Dendritic cell treated with granulocyte-macrophage colony-stimulating factor and Interleukin-4, amounts not matched to agents 40 ng/mL and 50 ng/mL, for 4 days (primary cell): ENCODE measurements around the gene LENG8.
A peak's percentile ranks its signal among the peaks of the same experiment; 100 is the strongest.

Experiments
- H3K27ac Mint-ChIP-seq: one replicate; pipeline ENCODE4 v1.8.0; 2022; ENCODE audit warnings: mild to moderate bottlenecking, mixed read lengths
- H3K27me3 Mint-ChIP-seq: one replicate; pipeline ENCODE4 v1.8.0; 2022; ENCODE audit warnings: mild to moderate bottlenecking, mixed read lengths
- H3K36me3 Mint-ChIP-seq: one replicate; pipeline ENCODE4 v1.8.0; 2022; ENCODE audit warnings: low read depth, mixed read lengths
- H3K4me1 Mint-ChIP-seq: one replicate; pipeline ENCODE4 v1.8.0; 2022; ENCODE audit warnings: low read depth, mixed read lengths
- H3K4me3 Mint-ChIP-seq: one replicate; pipeline ENCODE4 v1.8.0; 2022; ENCODE audit warnings: mild to moderate bottlenecking, moderate library complexity, mixed read lengths
- H3K9me3 Mint-ChIP-seq: one replicate; pipeline ENCODE4 v1.8.0; 2022; ENCODE audit warnings: mixed read lengths
- intact Hi-C: fragments of 100-400 bp; cut with micrococcal nuclease; formaldehyde crosslinking; loops from one replicate; pipeline ENCODE4 v1.15.0; 2022

The LENG8 gene

DNA sequence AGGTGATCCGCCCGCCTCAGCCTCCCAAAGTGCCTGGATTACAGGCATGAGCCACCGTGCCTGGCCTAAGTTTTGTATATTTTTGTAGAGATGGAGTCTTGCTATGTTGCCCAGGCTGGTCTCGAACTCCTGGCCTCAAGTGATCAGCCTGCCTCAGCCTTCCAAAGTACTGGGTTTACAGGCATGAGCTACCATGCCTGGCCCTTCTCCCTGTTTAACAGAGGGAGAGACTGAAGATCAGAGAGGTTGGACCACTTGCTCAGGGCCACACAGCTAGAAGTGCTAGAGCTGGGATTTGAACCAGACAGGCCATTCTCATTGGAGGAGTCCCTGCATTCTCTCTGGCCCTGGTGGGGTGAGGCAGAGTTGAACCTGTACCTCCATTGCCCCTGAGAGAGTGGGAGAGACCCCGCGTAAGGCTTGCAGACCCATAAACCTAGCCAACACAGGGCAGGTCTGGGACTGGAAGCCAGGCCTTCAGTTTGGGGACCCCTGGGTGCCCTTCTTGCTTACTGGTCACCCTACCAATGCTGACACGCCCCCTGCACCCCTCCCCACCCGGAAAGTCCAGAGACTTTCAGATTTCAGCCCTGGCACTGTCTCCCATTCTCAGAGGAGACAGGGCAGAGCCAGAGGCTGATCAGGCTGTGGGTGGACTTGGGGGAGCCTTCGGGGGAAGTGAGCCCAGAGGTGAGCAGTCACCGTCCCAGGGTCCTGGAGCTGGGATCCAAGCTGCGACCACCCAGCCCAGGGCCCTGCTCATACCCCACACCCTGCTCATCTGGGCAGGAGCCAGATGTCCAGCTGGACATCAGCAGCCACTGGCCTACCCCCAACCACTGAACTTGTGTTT, 20.4 kb upstream of the LENG8 start:
- no peak overlapping the region for H3K4me3 Mint-ChIP-seq

DNA sequence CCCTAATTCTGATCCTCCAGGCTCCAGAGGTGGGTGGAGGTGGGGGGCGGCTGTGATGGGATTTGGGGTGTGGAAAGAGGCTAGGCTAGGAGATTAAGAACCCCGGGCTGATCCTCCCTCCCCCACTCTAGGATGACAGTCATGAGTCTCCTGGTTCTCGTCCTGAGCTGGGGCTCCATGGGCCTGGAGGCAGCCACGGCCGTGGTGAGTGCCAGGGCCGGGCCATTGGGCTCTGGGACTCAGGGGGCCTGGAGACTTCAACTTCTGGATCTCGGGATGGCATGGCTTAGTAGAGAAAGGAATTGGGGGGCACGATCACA, 19.9 kb upstream of the LENG8 start:
- H3K36me3 Mint-ChIP-seq: no peaks in the 10 kb centered on the region
- H3K4me1 Mint-ChIP-seq: peaks cover 24% of the 10 kb centered on the region
- H3K9me3 Mint-ChIP-seq: no peaks in the 10 kb centered on the region
- no peak overlapping the region for H3K4me3 Mint-ChIP-seq
- no peak overlapping the region for H3K27ac Mint-ChIP-seq
- peaks cover 93% of the 10 kb centered on the region for H3K27me3 Mint-ChIP-seq
- intact Hi-C loops: no loop called here

More for the DNA sequence above, 20.4 kb upstream of the LENG8 start:
- H3K9me3 Mint-ChIP-seq: no peaks in the 10 kb centered on the region
- intact Hi-C loops: no loop called here
- no peak overlapping the region for H3K27ac Mint-ChIP-seq
- peaks cover 24% of the 10 kb centered on the region for H3K4me1 Mint-ChIP-seq
- peaks cover 94% of the 10 kb centered on the region for H3K27me3 Mint-ChIP-seq
- no peaks in the 10 kb centered on the region for H3K36me3 Mint-ChIP-seq

- peaks cover 4% of the 10 kb centered on the region for H3K36me3 Mint-ChIP-seq
- H3K4me3 Mint-ChIP-seq: no peak overlapping the region
- H3K9me3 Mint-ChIP-seq: no peaks in the 10 kb centered on the region
- intact Hi-C loops: no loop called here
- H3K27ac Mint-ChIP-seq: no peak overlapping the region
- peaks cover 24% of the 10 kb centered on the region for H3K4me1 Mint-ChIP-seq
- peaks cover 91% of the 10 kb centered on the region for H3K27me3 Mint-ChIP-seq
Observed at GRCh38 chr19:54429545-54430227, 19.3 kb upstream of the LENG8 start.

DNA sequence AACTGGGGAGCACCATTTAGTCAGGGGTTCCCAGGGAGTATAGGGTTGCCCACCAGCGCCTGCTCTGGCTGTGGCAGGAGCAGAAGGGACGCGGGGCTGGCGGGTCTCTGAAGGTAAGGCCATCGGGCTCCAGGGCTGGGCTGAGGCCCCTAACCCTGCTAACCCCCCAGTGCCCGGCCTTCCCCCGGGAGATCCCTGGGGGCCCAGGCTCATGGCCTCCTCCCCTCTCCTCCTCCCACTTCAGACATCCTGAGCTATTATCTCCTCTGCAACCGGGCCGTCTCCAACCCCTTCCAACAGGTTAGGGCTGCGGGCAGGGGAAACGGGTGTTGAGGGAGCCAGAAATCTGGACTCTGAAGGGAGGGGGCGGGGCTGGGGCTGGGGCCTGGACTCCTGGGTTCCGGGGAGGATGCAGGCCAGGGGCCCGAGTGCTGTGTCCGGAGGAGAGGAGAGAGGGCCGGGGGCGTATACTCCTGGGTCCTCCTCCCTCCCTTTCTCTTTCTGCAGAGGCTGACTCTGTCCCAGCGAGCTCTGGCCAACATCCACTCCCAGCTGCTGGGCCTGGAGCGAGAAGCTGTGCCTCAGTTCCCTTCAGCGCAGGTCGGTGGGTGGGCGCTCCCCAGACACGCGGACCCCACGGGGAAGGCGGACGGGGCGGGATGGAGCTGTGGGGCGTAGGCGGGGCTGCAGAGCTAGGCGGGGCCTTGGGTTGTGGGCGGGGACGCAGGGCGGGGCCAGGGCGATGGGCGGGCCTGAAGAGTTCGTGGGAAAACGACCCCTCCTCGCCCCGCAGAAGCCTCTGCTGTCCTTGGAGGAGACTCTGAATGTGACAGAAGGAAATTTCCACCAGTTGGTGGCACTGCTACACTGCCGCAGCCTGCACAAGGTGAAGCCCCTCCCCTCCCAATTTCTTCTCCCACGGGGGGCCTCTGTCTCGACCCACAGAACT, 18.4 kb upstream of the LENG8 start:
- H3K36me3 Mint-ChIP-seq: peaks cover 9% of the 10 kb centered on the region
- H3K27ac Mint-ChIP-seq: no peak overlapping the region
- peaks cover 87% of the 10 kb centered on the region for H3K27me3 Mint-ChIP-seq

GRCh38 chr19:54431255-54431838, 17.7 kb upstream of the LENG8 start:
- H3K36me3 Mint-ChIP-seq: peaks cover 14% of the 10 kb centered on the region
- H3K27ac Mint-ChIP-seq: no peak overlapping the region
- no peak overlapping the region for H3K4me3 Mint-ChIP-seq
- no peaks in the 10 kb centered on the region for H3K9me3 Mint-ChIP-seq
- H3K4me1 Mint-ChIP-seq: peaks cover 23% of the 10 kb centered on the region
- peaks cover 79% of the 10 kb centered on the region for H3K27me3 Mint-ChIP-seq
- intact Hi-C loops: no loop called here

More for the DNA sequence above, 18.4 kb upstream of the LENG8 start:
- Mint-ChIP-seq H3K4me1 (peaks cover 23% of the 10 kb centered on the region), H3K9me3 (no peaks in the 10 kb centered on the region), H3K4me3 (peak overlapping the region; percentile 42)
- intact Hi-C loops: no loop called here

GRCh38 chr19:54432144-54432738, 16.8 kb upstream of the LENG8 start:
- intact Hi-C loops: no loop called here
- peaks cover 23% of the 10 kb centered on the region for H3K36me3 Mint-ChIP-seq
- peaks cover 71% of the 10 kb centered on the region for H3K27me3 Mint-ChIP-seq
- no peaks in the 10 kb centered on the region for H3K9me3 Mint-ChIP-seq
- no peak overlapping the region for H3K27ac Mint-ChIP-seq
- no peak overlapping the region for H3K4me3 Mint-ChIP-seq
- peaks cover 23% of the 10 kb centered on the region for H3K4me1 Mint-ChIP-seq

GRCh38 chr19:54433697-54434096, 15.3 kb upstream of the LENG8 start:
- Mint-ChIP-seq H3K27ac (no peak overlapping the region), H3K36me3 (peaks cover 35% of the 10 kb centered on the region), H3K4me1 (peaks cover 29% of the 10 kb centered on the region), H3K9me3 (no peaks in the 10 kb centered on the region), H3K4me3 (no peak overlapping the region), H3K27me3 (peaks cover 57% of the 10 kb centered on the region)
- intact Hi-C loops: no loop called here

- intact Hi-C loops: no loop called here
- no peak overlapping the region for H3K27ac Mint-ChIP-seq
- peaks cover 41% of the 10 kb centered on the region for H3K36me3 Mint-ChIP-seq
- H3K4me1 Mint-ChIP-seq: peaks cover 30% of the 10 kb centered on the region
- H3K9me3 Mint-ChIP-seq: no peaks in the 10 kb centered on the region
- H3K27me3 Mint-ChIP-seq: peaks cover 51% of the 10 kb centered on the region
- no peak overlapping the region for H3K4me3 Mint-ChIP-seq
Observed at GRCh38 chr19:54434112-54434872, 14.7 kb upstream of the LENG8 start.

GRCh38 chr19:54434873-54435214, 14.2 kb upstream of the LENG8 start:
- H3K27me3 Mint-ChIP-seq: peaks cover 46% of the 10 kb centered on the region
- intact Hi-C loops: no loop called here
- H3K27ac Mint-ChIP-seq: no peak overlapping the region
- H3K36me3 Mint-ChIP-seq: peaks cover 46% of the 10 kb centered on the region
- peaks cover 34% of the 10 kb centered on the region for H3K4me1 Mint-ChIP-seq
- H3K4me3 Mint-ChIP-seq: no peak overlapping the region
- H3K9me3 Mint-ChIP-seq: no peaks in the 10 kb centered on the region

GRCh38 chr19:54435551-54436016, 13.4 kb upstream of the LENG8 start:
- H3K4me1 Mint-ChIP-seq: peaks cover 31% of the 10 kb centered on the region
- H3K9me3 Mint-ChIP-seq: no peaks in the 10 kb centered on the region
- no peak overlapping the region for H3K27ac Mint-ChIP-seq
- no peak overlapping the region for H3K4me3 Mint-ChIP-seq
- peaks cover 54% of the 10 kb centered on the region for H3K36me3 Mint-ChIP-seq
- peaks cover 40% of the 10 kb centered on the region for H3K27me3 Mint-ChIP-seq
- intact Hi-C loops: no loop called here

- peaks cover 35% of the 10 kb centered on the region for H3K27me3 Mint-ChIP-seq
- intact Hi-C loops: no loop called here
- H3K27ac Mint-ChIP-seq: no peak overlapping the region
- H3K9me3 Mint-ChIP-seq: no peaks in the 10 kb centered on the region
- peaks cover 26% of the 10 kb centered on the region for H3K4me1 Mint-ChIP-seq
- H3K36me3 Mint-ChIP-seq: peaks cover 59% of the 10 kb centered on the region
- H3K4me3 Mint-ChIP-seq: no peak overlapping the region
Observed at GRCh38 chr19:54436031-54436523, 12.9 kb upstream of the LENG8 start.

- H3K9me3 Mint-ChIP-seq: no peaks in the 10 kb centered on the region
- peaks cover 20% of the 10 kb centered on the region for H3K4me1 Mint-ChIP-seq
- no peak overlapping the region for H3K4me3 Mint-ChIP-seq
- peaks cover 65% of the 10 kb centered on the region for H3K36me3 Mint-ChIP-seq
- no peak overlapping the region for H3K27ac Mint-ChIP-seq
- intact Hi-C loops: no loop called here
- peaks cover 28% of the 10 kb centered on the region for H3K27me3 Mint-ChIP-seq
Observed at GRCh38 chr19:54436628-54437252, 12.3 kb upstream of the LENG8 start.
